ENCODE data around the gene ESRRG. TPM values are rescaled to one million over a fixed set of nuclear protein-coding genes. Genes with fewer than 3 reads are reported as not detected.

The ESRRG gene
- total and polyA plus RNA-seq, 2 of the 8 experiments (the other 6 are each of a cell fraction or from before 2014, with no cell fraction given): 0.59 to 1.4 TPM

DNA sequence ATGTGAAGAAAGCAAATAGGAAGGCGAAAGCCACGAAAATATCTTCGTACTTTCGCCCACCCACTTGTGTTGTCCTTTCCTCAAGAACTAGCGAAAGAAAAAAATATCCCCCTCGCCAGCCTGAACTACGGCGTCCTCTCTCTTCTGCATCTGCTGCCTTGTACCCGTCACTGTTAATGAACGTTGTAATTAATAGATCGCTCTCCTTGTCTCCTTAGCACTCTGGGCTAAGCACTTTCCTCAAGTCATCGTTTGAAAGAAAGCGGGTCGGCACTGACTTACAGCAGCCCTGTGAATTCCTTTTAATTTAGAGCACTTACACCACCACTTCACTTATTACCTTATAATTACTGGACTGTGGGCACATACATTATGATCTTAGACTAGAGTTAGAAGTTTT is 44.1 kb downstream of the ESRRG start:
- no peak overlapping the region for H3K4ac ChIP-seq (replicated peaks; ENCODE audit: insufficient read length, low read depth, low read length)
- no peaks in the 10 kb centered on the region for H3K27me3 ChIP-seq (replicated peaks in 1 of 4; ENCODE audit: control insufficient read depth in 3 of 4, extremely low read depth in 1 of 4, insufficient read depth in 3 of 4, low read length in 3 of 4)
- H3K23ac ChIP-seq (ENCODE audit: insufficient read length): no peak overlapping the region
- H3K23me2 ChIP-seq (ENCODE audit: low read depth, low read length): no peaks in the 10 kb centered on the region; the same call in 1 of the 2 replicates
- no peaks in the 10 kb centered on the region for H3K36me3 ChIP-seq (ENCODE audit: control insufficient read depth in 2 of 4, insufficient read depth in 4 of 4, low read length in 3 of 4)
- no peak overlapping the region for H3K14ac ChIP-seq (ENCODE audit: insufficient read length)
- no peak overlapping the region for H3K4me3 ChIP-seq (ENCODE audit: extremely low read depth in 1 of 4, insufficient read depth in 2 of 4, low read depth in 3 of 4, low read length in 4 of 4)
- H2BK5ac ChIP-seq (ENCODE audit: low read depth, low read length): no peak overlapping the region
- H2AFZ ChIP-seq (ENCODE audit: low read length): 0 out of 2 replicates have a peak overlapping the region, but pooled peaks have one; percentile 30
- no peak overlapping the region for H3K56ac ChIP-seq (replicated peaks; ENCODE audit: insufficient read length, low read depth, low read length)
- no peak overlapping the region for H2BK120ac ChIP-seq (replicated peaks; ENCODE audit: low read depth, low read length)
- no peaks in the 10 kb centered on the region for H3K4me1 ChIP-seq (replicated peaks in 1 of 4; ENCODE audit: control insufficient read depth in 3 of 4, insufficient read depth in 4 of 4, low read length in 3 of 4)
- no peak overlapping the region for H4K91ac ChIP-seq (replicated peaks; ENCODE audit: insufficient read length, low read length)
- no peak overlapping the region for H2BK15ac ChIP-seq (ENCODE audit: low read length)
- no peak overlapping the region for H2AK5ac ChIP-seq (ENCODE audit: low read depth, low read length)
- DNase-seq (ENCODE audit: low read depth in 1 of 2, low spot score in 2 of 2): no peak
- H4K20me1 ChIP-seq (replicated peaks in 1 of 2; ENCODE audit: control insufficient read depth in 1 of 2, insufficient read depth in 2 of 2, low read length in 2 of 2): no peaks in the 10 kb centered on the region
- 87% methylated on average over 14 of the region's 14 CpGs; no CpG with 5 or more reads in 1 of the 2 experiments for WGBS, 2 experiments (ENCODE audit: extremely low coverage in 1 of 2, insufficient coverage in 1 of 2, insufficient read length in 1 of 2, insufficient replicate concordance in 2 of 2, low coverage in 1 of 2, low lambda C conversion rate in 2 of 2, missing lambda C conversion rate in 1 of 2)
- H3K4me2 ChIP-seq (ENCODE audit: insufficient read depth in 1 of 2, low read depth in 2 of 2, low read length in 2 of 2): no peak overlapping the region
- no peak overlapping the region for H3K27ac ChIP-seq (ENCODE audit: low read depth, low read length)
- H3K18ac ChIP-seq (ENCODE audit: extremely low read depth, low read length): no peak overlapping the region
- no peak overlapping the region for H2BK20ac ChIP-seq (ENCODE audit: low read length)
- H4K8ac ChIP-seq (ENCODE audit: extremely low read depth, insufficient read depth, low read length): no peak overlapping the region
- no peaks in the 10 kb centered on the region for H3K79me2 ChIP-seq (ENCODE audit: control insufficient read depth in 1 of 2, insufficient read depth in 2 of 2, low read length in 2 of 2)
- CTCF ChIA-PET (ENCODE audit: partially characterized antibody): no interaction called here
- H4K5ac ChIP-seq (ENCODE audit: insufficient read length, low read depth, low read length): no peak overlapping the region
- H3K79me1 ChIP-seq (ENCODE audit: low read depth, low read length): no peaks in the 10 kb centered on the region
- no peak overlapping the region for H3K9ac ChIP-seq (replicated peaks in 1 of 4; ENCODE audit: extremely low read depth in 1 of 4, low read depth in 3 of 4, low read length in 3 of 4)
- POLR2A ChIA-PET (ENCODE audit: partially characterized antibody): no interaction called here
- no peak for FAIRE-seq
- no peaks in the 10 kb centered on the region for H3K9me3 ChIP-seq (ENCODE audit: insufficient read depth in 2 of 2, low read depth in 1 of 2, low read length in 1 of 2)
- no peak overlapping the region for H2BK12ac ChIP-seq (ENCODE audit: low read depth, low read length)
- no peak for TF ChIP-seq ZNF274 (IDR thresholded peaks at IDR 0.05; ENCODE audit: borderline replicate concordance, extremely low read depth, low read length)
- TF ChIP-seq EGR1 (IDR thresholded peaks at IDR 0.05; ENCODE audit: borderline replicate concordance, low read depth, low read length): no peak
- TF ChIP-seq SP2 (IDR thresholded peaks at IDR 0.05; ENCODE audit: low read length): no peak
- TF ChIP-seq RFX5 (IDR thresholded peaks at IDR 0.05; ENCODE audit: borderline replicate concordance, low read depth, low read length): no peak
- no peak for TF ChIP-seq CHD1 (IDR thresholded peaks at IDR 0.05; ENCODE audit: low read depth, low read length)
- TF ChIP-seq TBP (IDR thresholded peaks at IDR 0.05; ENCODE audit: low read depth, low read length): no peak
- no peak for TF ChIP-seq TEAD4 (IDR thresholded peaks at IDR 0.05; ENCODE audit: low read depth, low read length)
- no peak for TF ChIP-seq JUN (IDR thresholded peaks at IDR 0.05; ENCODE audit: low read depth, low read length)
- TF ChIP-seq SRF (IDR thresholded peaks at IDR 0.05; ENCODE audit: low read depth, low read length): no peak
- no peak for TF ChIP-seq KDM4A (IDR thresholded peaks at IDR 0.05; ENCODE audit: low read depth, low read length, severe bottlenecking)
- TF ChIP-seq CEBPB (IDR thresholded peaks at IDR 0.05; ENCODE audit: low read depth, low read length): no peak
- TF ChIP-seq, protein P1, sequence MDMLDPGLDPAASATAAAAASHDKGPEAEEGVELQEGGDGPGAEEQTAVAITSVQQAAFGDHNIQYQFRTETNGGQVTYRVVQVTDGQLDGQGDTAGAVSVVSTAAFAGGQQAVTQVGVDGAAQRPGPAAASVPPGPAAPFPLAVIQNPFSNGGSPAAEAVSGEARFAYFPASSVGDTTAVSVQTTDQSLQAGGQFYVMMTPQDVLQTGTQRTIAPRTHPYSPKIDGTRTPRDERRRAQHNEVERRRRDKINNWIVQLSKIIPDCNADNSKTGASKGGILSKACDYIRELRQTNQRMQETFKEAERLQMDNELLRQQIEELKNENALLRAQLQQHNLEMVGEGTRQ (IDR thresholded peaks at IDR 0.05; ENCODE audit: low read length): no peak
- TF ChIP-seq KDM5A (IDR thresholded peaks at IDR 0.05; ENCODE audit: low read length): no peak
- TF ChIP-seq SIN3A (conservative IDR thresholded peaks at IDR 0.05 in 1 of 2, IDR thresholded peaks at IDR 0.05 in 1 of 2; ENCODE audit: low read depth in 1 of 2, low read length in 2 of 2): no peak
- no peak for TF ChIP-seq NRF1 (IDR thresholded peaks at IDR 0.05; ENCODE audit: low read depth, low read length)

Measured in H1 (cell line).